ENCODE measurements around the gene AQR.
"Not testable (repeated sequence)": the region's sequence is repeated elsewhere in the genome, so short reads cannot be mapped to it uniquely, and the experiment has no call there.

The AQR gene

GRCh38 chr15:34810443-34811129 is 159.0 kb downstream of the AQR start:
- no peak for DNase-seq

GRCh38 chr15:34809186-34809585 is 160.4 kb downstream of the AQR start:
- DNase-seq: no peak

- DNase-seq: no peak
Measured at GRCh38 chr15:34808016-34808415, 161.5 kb downstream of the AQR start.

- not testable (repeated sequence) for DNase-seq
Measured at GRCh38 chr15:34807241-34807640, 162.3 kb downstream of the AQR start.

GRCh38 chr15:34804776-34805175 is 164.8 kb downstream of the AQR start:
- no peak for DNase-seq

GRCh38 chr15:34804113-34804512 is 165.4 kb downstream of the AQR start:
- no peak for DNase-seq

- DNase-seq: no peak
Measured at GRCh38 chr15:34802803-34803750, 166.5 kb downstream of the AQR start.

- no peak for DNase-seq
Measured at GRCh38 chr15:34802371-34802770, 167.2 kb downstream of the AQR start.

Data from stimulated activated CD4-positive, alpha-beta T cell treated with anti-CD3 and anti-CD28 coated beads, Interleukin-2, amount 100 ng/mL, for 48 hours (primary cell).